K562 (cell line): ENCODE data around the gene ZNF74. TPM values are rescaled to one million over a fixed set of nuclear protein-coding genes. Genes with fewer than 3 reads are reported as not detected.
A peak's percentile ranks its signal among the peaks of the same experiment; 100 is the strongest.

Source experiments
- ATF1 ChIP-seq, 2 experiments: fragments of 450-650 bp in 1 of 2; IDR thresholded peaks; 2 replicates each; pipeline ENCODE4 v1.6.1; 2016; ENCODE audit warnings: missing compliant biosample characterization in 1 of 2, missing genetic modification characterization in 1 of 2
- ELF4 ChIP-seq: fragments of 450-650 bp; formaldehyde crosslinking; IDR thresholded peaks from 2 replicates; pipeline ENCODE4 v1.4.0; 2022; ENCODE audit warnings: missing genetic modification characterization
- IRF2 ChIP-seq: sonication (generic); formaldehyde crosslinking; IDR thresholded peaks from 2 replicates; pipeline ENCODE4 v1.8.1; 2022; ENCODE audit warnings: mild to moderate bottlenecking, missing genetic modification reagents
- RAD51 ChIP-seq: fragments of 450-650 bp; IDR thresholded peaks from 2 replicates; pipeline ENCODE4 v1.7.1; 2016; ENCODE audit warnings: low read depth, mild to moderate bottlenecking, borderline replicate concordance
- TAF1 ChIP-seq: IDR thresholded peaks from 2 replicates; pipeline ENCODE4 v1.6.1; 2011; ENCODE audit warnings: mild to moderate bottlenecking, low read length, moderate library complexity; ENCODE audit not compliant: insufficient read depth, control insufficient read depth, severe bottlenecking; ENCODE audit errors: extremely low read depth
- ZBTB40 ChIP-seq, 2 experiments: fragments of 450-650 bp in 1 of 2; sonication (generic) in 1 of 2; formaldehyde crosslinking in 1 of 2; IDR thresholded peaks; 2 replicates each; pipeline versions ENCODE4 v1.7.1 to v1.9.0; 2016 to 2022; ENCODE audit warnings: inconsistent platforms in 1 of 2, mild to moderate bottlenecking in 1 of 2, missing genetic modification reagents in 1 of 2
- ZNF3 ChIP-seq: fragments of 250-450 bp; sonication (Bioruptor Pico); IDR thresholded peaks from 2 replicates; pipeline ENCODE4 v1.5.0; 2021; ENCODE audit warnings: mild to moderate bottlenecking, moderate library complexity
- ZNF444 ChIP-seq: fragments of 250-450 bp; sonication (Bioruptor Pico); IDR thresholded peaks from 2 replicates; pipeline ENCODE4 v1.4.0; 2020; ENCODE audit warnings: mild to moderate bottlenecking, moderate library complexity
- polyA plus RNA-seq, 8 experiments: library from polyadenylated mRNA; depleted of rRNA in 4 of 8; stranded (reverse) in 5 of 8; unstranded in 3 of 8; fragments of >200 nt; fragmentation: Nextera tagmentation in 2 of 8; fragmentation: Illumina TruSeq in 1 of 8; extraction: Ambion mirVana in 2 of 8; extraction: Trizol in 1 of 8; gene quantifications; 2 replicates each; pipeline versions ENCODE4 v1.2.1 to v1.2.3, GENCODE V29; 2011 to 2014; ENCODE audit warnings: inconsistent platforms in 1 of 8, missing spikeins in 1 of 8
- total RNA-seq, 7 experiments: library from RNA; depleted of rRNA in 6 of 7; stranded (reverse); fragments of >200 nt in 6 of 7; fragmentation: Illumina TruSeq in 2 of 7; extraction: Trizol in 2 of 7; gene quantifications; 2 replicates each; pipeline versions ENCODE4 v1.2.1 to v1.2.3, GENCODE V29; 2011 to 2021; ENCODE audit warnings: low replicate concordance in 1 of 7
- TF ChIP-seq, protein P1 (sequence below): fragments of 250-450 bp; sonication (Bioruptor Pico); IDR thresholded peaks from 2 replicates; pipeline ENCODE4 v1.5.0; 2020; ENCODE audit warnings: mild to moderate bottlenecking, borderline replicate concordance
- TF ChIP-seq, protein P2 (sequence below): sonication (generic); formaldehyde crosslinking; IDR thresholded peaks from 2 replicates; pipeline ENCODE4 v1.8.0; 2022; ENCODE audit warnings: mild to moderate bottlenecking, missing genetic modification reagents

The ZNF74 gene
- total and polyA plus RNA-seq, 9 of the 15 experiments (the other 6 are each of a cell fraction or from before 2014, with no cell fraction given), result 2.4 to 53.5 (median 31.5) TPM

- TF ChIP-seq ZBTB40 (IDR thresholded peaks at IDR 0.05), result no peak
- TF ChIP-seq ZBTB40 (CRISPR knock-in tag; IDR thresholded peaks at IDR 0.05), result 0 out of 2 replicates have a peak, but pooled peaks have one; percentile 4
- no peak for TF ChIP-seq RAD51
- TF ChIP-seq ATF1 (CRISPR knock-in tag; IDR thresholded peaks at IDR 0.05), result no peak; the same call in 1 of the 2 replicates
- TF ChIP-seq ATF1 (tag; IDR thresholded peaks at IDR 0.05), result no peak
- no peak for TF ChIP-seq ZNF444 (CRISPR knock-in tag)
- no peak for TF ChIP-seq TAF1
- TF ChIP-seq, protein P1, sequence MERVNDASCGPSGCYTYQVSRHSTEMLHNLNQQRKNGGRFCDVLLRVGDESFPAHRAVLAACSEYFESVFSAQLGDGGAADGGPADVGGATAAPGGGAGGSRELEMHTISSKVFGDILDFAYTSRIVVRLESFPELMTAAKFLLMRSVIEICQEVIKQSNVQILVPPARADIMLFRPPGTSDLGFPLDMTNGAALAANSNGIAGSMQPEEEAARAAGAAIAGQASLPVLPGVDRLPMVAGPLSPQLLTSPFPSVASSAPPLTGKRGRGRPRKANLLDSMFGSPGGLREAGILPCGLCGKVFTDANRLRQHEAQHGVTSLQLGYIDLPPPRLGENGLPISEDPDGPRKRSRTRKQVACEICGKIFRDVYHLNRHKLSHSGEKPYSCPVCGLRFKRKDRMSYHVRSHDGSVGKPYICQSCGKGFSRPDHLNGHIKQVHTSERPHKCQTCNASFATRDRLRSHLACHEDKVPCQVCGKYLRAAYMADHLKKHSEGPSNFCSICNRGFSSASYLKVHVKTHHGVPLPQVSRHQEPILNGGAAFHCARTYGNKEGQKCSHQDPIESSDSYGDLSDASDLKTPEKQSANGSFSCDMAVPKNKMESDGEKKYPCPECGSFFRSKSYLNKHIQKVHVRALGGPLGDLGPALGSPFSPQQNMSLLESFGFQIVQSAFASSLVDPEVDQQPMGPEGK (CRISPR knock-in tag), result no peak
- no peak for TF ChIP-seq ELF4 (CRISPR knock-in tag)
- no peak for TF ChIP-seq ZNF3 (CRISPR knock-in tag)
- TF ChIP-seq, protein P2, sequence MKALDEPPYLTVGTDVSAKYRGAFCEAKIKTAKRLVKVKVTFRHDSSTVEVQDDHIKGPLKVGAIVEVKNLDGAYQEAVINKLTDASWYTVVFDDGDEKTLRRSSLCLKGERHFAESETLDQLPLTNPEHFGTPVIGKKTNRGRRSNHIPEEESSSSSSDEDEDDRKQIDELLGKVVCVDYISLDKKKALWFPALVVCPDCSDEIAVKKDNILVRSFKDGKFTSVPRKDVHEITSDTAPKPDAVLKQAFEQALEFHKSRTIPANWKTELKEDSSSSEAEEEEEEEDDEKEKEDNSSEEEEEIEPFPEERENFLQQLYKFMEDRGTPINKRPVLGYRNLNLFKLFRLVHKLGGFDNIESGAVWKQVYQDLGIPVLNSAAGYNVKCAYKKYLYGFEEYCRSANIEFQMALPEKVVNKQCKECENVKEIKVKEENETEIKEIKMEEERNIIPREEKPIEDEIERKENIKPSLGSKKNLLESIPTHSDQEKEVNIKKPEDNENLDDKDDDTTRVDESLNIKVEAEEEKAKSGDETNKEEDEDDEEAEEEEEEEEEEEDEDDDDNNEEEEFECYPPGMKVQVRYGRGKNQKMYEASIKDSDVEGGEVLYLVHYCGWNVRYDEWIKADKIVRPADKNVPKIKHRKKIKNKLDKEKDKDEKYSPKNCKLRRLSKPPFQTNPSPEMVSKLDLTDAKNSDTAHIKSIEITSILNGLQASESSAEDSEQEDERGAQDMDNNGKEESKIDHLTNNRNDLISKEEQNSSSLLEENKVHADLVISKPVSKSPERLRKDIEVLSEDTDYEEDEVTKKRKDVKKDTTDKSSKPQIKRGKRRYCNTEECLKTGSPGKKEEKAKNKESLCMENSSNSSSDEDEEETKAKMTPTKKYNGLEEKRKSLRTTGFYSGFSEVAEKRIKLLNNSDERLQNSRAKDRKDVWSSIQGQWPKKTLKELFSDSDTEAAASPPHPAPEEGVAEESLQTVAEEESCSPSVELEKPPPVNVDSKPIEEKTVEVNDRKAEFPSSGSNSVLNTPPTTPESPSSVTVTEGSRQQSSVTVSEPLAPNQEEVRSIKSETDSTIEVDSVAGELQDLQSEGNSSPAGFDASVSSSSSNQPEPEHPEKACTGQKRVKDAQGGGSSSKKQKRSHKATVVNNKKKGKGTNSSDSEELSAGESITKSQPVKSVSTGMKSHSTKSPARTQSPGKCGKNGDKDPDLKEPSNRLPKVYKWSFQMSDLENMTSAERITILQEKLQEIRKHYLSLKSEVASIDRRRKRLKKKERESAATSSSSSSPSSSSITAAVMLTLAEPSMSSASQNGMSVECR (CRISPR knock-in tag), result peak; percentile 38; the same call in 1 of the 2 replicates
- peak; percentile 51; the same call in 1 of the 2 replicates for TF ChIP-seq IRF2 (CRISPR knock-in tag)
Measured at GRCh38 chr22:20439928-20440575, 46.1 kb downstream of the ZNF74 start (continued).
